ENCODE data around the gene CLIC3.
A peak's percentile ranks its signal among the peaks of the same experiment; 100 is the strongest.

Gene CLIC3

DNA sequence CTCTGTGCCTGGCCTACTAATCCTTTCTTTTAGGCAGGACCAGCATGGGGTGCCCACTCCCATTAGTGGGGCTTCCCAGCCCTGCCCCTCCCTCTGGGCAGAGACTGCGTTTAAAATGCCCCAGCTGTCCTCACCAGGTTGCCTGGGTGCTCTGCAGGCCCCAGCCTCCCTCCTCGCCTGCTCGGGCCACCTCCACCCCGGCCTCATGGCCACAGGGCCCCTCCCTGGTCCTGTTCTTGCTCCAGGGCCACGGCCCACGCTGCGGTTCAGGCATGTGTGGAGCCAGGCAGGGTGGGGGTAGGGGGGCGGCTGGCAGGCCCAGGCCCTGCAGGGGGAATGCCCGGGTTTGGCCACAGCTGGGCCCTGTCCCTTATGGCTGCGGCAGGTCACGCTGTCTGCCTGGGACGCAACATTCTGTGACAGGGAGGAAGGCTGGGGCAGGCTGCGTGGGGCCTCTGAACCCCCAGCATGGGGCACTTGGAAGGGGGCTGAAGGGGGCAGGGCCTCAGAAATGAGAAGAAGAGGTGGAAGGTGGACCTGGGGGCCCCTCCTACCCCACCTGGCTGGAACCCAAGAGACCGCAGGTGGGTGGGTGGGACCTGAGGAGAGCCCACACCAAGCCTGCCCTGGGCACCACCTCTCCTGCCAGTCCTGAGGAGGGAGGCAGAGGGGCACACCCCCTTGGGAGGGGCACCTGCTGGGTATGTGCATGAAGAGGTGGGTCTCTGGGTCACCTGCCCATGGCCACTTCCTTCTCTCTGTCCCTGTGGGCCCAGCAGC, 44.6 kb downstream of the CLIC3 start, which contains the start of gene LCN12:
Gene LCN12 (plus strand): TSS at position 733 of the 780 bp plus-strand sequence. CDS start 55 bp downstream, outside the sequence.
- peaks cover 29% of the 10 kb centered on the region for H3K4me1 Mint-ChIP-seq (ENCODE audit: low read depth)
- no peak within 1 kb of the TSS for H3K27ac Mint-ChIP-seq
- H3K36me3 Mint-ChIP-seq (ENCODE audit: low read depth), result no peaks in the 10 kb centered on the region
- H3K4me3 Mint-ChIP-seq, result no peak within 1 kb of the TSS
- intact Hi-C loops (cut with micrococcal nuclease), result no loop called here
- H3K27me3 Mint-ChIP-seq, result peaks cover 9% of the 10 kb centered on the region
- H3K9me3 Mint-ChIP-seq, result peaks cover 7% of the 10 kb centered on the region

DNA sequence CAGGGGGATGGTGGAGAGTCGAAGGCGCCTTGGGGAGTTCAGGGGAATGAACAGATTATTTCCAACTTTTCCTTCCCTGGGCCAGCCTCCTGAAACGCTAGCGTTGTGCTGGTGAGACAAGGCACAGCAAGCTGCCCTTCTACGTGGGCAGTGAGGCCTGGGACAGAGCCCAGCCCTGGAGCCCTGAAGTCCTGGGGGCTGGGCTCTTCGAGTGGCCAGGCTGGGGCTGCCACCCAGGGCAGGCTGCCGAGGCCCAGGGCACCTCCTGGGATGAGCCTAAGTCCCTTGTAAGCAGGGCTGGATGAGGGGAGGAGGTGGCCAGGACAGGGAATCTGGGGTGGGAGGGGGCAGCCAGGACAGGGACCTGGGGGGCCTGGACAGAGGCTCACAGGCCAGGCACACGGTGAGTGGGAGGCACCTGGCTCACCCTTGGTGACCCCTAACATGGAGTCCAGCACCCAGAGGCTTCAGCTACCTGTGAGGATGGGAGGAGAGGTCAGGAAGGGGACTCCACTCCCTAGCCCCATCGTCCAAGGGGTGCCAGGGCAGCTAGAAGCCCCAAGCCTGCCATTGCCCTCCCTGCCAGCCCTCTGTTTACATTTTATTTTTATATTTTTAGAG, 45.6 kb downstream of the CLIC3 start:
- Mint-ChIP-seq H3K9me3 (no peaks in the 10 kb centered on the region), H3K4me3 (peak overlapping the region; percentile 95), H3K36me3 (ENCODE audit: low read depth) (no peaks in the 10 kb centered on the region), H3K27me3 (peaks cover 9% of the 10 kb centered on the region), H3K4me1 (ENCODE audit: low read depth) (peaks cover 34% of the 10 kb centered on the region), H3K27ac (peak overlapping the region; percentile 92)
- intact Hi-C loops (cut with micrococcal nuclease), result no loop called here

DNA sequence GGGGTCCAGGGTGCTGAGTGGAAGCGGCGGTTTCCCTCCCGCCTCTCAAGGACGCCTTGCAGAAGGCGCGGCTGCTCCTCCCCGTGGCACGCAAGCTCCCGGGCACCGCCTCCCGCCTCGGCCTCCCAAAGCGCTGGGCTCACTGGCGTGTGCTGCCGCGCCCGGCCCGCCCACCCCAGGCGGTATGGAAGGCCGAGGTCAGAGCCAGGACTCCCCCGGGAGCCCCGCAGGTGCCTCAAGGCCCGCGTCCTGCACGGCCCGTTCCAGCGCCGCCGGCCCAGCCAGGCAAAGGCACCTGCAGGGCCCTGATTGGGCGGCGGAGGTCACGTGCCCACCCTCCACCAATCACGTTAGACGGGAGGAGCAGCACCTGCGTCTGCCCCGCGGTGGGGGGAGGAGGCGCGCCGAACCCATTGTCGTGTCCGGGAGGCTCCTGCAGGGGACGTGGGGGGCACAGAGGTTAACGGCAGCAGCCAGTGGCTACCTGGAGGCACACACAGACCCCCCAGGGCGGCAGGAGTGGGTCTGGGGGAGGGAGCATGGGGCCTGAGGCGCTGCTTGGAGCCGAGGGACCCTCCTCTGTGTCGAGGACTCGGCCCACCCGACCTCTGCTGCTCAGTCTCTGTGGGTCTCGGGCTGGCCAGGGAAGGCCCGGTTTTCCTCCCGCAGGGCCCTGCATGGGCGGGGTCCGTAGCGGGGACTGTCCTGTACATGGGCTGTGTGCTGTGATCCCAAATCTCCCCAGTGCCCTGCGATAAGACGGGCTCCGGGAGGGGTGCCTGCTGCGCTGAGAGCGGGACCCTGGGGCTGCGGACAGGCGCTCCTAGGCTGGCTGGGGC, 46.3 kb downstream of the CLIC3 start:
- Mint-ChIP-seq H3K9me3 (no peaks in the 10 kb centered on the region), H3K4me1 (ENCODE audit: low read depth) (peaks cover 40% of the 10 kb centered on the region), H3K4me3 (peak overlapping the region; percentile 95), H3K27me3 (peaks cover 4% of the 10 kb centered on the region), H3K27ac (peak overlapping the region; percentile 92), H3K36me3 (ENCODE audit: low read depth) (no peaks in the 10 kb centered on the region)
- intact Hi-C loops (cut with micrococcal nuclease), result loop anchor here (10.0 kb wide), 1 partner anchor 45 kb away; the partner anchor contains the start of genes CLIC3 and PAXX

DNA sequence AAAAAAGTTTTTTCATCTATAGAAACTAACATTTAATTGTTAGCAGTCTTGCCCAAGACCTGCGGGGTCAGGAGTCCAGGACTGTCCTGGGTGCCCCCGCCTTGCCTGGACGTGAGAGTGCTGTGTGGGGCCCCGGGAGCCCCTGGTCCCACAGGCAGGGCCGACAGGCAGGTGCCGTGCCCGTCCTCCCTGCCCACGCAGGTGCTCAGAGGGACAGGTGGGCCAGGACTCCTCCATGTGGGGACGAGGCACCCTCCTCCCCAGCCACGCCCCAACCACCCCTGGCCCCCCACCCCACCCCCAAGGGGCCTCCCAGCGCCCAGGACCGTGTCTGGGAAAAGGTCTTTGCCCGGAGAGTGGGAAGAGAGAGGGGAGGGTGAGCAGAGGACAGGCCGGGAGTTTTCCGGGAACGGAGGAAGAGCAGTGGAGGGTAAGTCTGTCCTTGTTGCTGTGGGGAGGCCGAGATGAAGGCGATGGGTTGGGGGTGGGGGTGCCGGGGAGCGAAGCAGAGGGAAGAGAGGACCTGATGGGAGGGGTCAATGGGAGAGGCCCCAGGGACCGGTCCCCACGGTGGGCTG, 47.0 kb downstream of the CLIC3 start:
- intact Hi-C loops (cut with micrococcal nuclease), result loop anchor here (10.0 kb wide), 1 partner anchor 45 kb away; the partner anchor contains the start of genes CLIC3 and PAXX
- Mint-ChIP-seq H3K36me3 (ENCODE audit: low read depth) (peaks cover under 1% of the 10 kb centered on the region), H3K27me3 (no peaks in the 10 kb centered on the region)

DNA sequence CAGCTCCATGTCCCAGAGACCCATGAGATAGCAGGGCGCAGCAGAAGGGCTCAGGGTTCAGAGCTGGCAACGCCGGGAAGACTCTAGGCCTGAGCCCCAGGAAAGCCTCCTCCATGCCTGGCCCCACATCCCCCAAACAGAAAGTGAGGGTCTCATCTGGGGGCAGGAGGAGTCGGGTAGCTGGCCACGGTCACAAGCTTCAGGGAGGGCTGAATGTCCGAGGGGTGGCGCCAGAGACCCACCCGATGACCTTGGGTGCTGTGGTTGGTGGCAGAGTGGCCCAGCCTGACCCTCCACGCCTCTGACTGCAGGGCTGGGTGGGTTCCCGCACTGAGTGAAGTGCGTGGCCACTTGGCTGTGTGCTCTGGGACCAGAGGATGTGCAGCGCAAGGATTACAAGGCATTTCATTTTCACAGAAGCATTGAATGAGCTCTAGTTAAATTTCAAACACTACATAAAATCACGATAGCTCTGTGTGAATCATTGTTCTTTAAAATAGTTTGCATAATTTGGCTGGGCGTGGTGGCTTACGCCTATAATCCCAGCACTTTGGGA, 48.3 kb downstream of the CLIC3 start:
- Mint-ChIP-seq H3K9me3 (no peaks in the 10 kb centered on the region), H3K4me3 (no peak overlapping the region), H3K36me3 (ENCODE audit: low read depth) (peaks cover 13% of the 10 kb centered on the region), H3K27ac (peak overlapping the region; percentile 38), H3K4me1 (ENCODE audit: low read depth) (peaks cover 48% of the 10 kb centered on the region), H3K27me3 (no peaks in the 10 kb centered on the region)
- intact Hi-C loops (cut with micrococcal nuclease), result loop anchor here (1.0 to 10.0 kb wide), 2 partner anchors 47 to 87 kb away; partner anchors contain the start of genes CLIC3 and PAXX

More for the DNA sequence above, 47.0 kb downstream of the CLIC3 start:
- Mint-ChIP-seq H3K9me3 (no peaks in the 10 kb centered on the region), H3K27ac (peak overlapping the region; percentile 92), H3K4me3 (peak overlapping the region; percentile 95), H3K4me1 (ENCODE audit: low read depth) (peaks cover 45% of the 10 kb centered on the region)

DNA sequence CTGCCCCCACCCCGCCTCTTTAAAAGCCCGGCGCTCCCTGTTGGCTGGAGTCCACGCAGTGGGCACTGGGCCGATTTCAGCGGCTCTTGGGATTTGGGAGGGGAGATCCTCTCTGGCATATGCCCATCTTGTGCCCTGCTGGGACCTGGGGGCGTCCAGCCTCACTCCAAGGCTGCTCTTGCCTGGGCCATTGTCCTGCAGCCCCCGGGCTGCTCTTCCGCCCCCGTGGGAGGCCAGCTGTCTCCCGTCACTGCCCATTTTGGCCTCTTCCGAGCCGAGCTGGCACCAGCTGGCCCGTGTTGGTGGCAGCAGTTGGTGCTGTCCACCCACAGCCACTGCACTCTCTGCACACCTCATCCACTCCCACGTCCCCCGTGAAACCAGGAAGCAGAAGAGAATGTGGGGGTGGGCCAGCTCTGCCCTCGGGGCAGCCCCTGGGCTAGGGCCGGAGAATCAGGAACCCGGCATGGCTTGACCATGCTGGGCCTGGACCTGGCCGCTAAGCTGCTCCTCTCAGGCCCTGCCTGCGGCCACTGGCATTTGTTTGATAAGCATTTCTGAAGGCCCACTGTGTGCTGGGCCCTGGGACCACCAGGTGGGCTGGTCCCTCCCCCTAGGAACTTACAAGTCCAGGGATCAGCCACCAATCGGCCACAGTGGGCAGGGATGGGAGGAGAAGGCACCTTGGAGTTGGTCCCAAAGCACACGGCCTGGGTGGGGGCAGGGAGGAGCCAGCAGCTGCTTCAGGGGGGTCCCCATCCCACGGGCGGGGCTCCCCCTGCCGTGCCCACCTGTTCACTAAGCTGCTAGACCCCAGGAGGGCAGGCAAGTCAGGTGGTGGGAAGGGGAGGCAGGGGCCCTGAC, 49.1 kb downstream of the CLIC3 start:
- Mint-ChIP-seq H3K4me3 (no peak overlapping the region), H3K36me3 (ENCODE audit: low read depth) (peaks cover 21% of the 10 kb centered on the region), H3K9me3 (no peaks in the 10 kb centered on the region), H3K27me3 (no peaks in the 10 kb centered on the region), H3K4me1 (ENCODE audit: low read depth) (peaks cover 53% of the 10 kb centered on the region), H3K27ac (peak overlapping the region; percentile 38)
- intact Hi-C loops (cut with micrococcal nuclease), result loop anchor here (10.0 kb wide), 1 partner anchor 48 kb away; the partner anchor contains the start of genes CLIC3 and PAXX

DNA sequence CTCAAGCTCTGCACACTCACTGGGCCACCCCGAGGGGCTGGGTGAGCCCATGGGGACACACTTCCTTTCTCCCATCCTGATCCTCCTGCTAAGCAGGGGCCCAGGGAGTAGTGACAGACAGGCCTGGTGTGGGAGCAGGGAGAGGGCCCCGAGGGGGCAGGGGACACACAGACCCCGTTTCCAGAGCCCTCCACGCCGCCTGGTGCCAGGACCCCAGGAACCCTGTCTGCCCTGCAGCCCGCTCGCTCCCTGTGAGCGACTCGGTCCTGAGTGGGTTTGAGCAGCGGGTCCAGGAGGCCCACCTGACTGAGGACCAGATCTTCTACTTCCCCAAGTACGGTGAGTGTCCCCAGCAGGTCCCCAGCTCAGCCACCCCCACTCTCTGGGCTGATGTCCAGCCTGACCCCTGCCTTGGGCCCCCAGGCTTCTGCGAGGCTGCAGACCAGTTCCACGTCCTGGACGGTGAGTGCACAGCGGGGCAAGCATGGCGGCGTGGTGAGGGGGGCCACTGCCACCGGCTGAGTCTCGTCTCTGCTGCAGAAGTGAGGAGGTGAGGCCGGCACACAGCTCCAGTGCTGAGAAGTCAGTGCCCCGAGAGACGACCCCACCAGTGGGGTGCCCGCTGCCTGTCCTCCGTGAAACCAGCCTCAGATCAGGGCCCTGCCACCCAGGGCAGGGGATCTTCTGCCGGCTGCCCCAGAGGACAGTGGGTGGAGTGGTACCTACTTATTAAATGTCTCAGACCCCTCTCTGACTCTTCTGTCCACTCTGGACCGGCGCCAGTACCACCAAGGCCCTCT, 49.9 kb downstream of the CLIC3 start:
- Mint-ChIP-seq H3K9me3 (no peaks in the 10 kb centered on the region), H3K4me1 (ENCODE audit: low read depth) (peaks cover 53% of the 10 kb centered on the region), H3K4me3 (no peak overlapping the region), H3K27me3 (no peaks in the 10 kb centered on the region), H3K27ac (no peak overlapping the region), H3K36me3 (ENCODE audit: low read depth) (peaks cover 29% of the 10 kb centered on the region)
- intact Hi-C loops (cut with micrococcal nuclease), result loop anchor here (10.0 kb wide), 1 partner anchor 48 kb away; the partner anchor contains the start of genes CLIC3 and PAXX

DNA sequence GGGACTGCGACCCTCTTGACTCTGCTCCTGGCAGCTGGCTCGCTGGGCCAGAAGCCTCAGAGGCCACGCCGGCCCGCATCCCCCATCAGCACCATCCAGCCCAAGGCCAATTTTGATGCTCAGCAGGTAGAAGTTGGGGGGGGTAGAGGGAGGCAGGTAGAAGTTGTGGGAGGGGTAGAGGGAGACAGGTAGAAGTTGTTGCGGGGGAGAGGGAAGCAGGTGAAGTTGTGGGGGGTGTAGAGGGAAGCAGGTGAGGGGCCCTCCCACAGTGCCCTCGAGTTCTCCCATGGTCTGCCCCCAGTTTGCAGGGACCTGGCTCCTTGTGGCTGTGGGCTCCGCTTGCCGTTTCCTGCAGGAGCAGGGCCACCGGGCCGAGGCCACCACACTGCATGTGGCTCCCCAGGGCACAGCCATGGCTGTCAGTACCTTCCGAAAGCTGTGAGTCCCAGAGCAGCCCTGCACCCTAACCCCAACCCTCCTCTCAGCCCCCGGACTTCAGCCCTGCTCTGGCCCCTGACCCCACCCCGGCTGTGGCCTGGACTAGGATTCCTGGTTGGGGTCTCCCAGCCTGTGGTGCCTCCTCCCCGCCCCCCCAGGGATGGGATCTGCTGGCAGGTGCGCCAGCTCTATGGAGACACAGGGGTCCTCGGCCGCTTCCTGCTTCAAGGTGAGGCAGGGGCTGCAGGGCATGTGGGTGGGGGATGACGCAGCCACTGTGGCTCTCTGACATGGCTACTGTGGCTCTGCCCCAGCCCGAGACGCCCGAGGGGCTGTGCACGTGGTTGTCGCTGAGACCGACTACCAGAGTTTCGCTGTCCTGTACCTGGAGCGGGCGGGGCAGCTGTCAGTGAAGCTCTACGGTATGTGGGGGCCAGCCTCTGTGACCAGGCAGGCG, 50.8 kb downstream of the CLIC3 start:
- peak overlapping the region; percentile 69 for H3K27ac Mint-ChIP-seq
- no peaks in the 10 kb centered on the region for H3K27me3 Mint-ChIP-seq
- H3K9me3 Mint-ChIP-seq, result no peaks in the 10 kb centered on the region
- intact Hi-C loops (cut with micrococcal nuclease), result loop anchor here (2.0 to 10.0 kb wide), 2 partner anchors 49 to 155 kb away; partner anchors contain the start of genes CLIC3, PAXX and TMEM141
- peaks cover 38% of the 10 kb centered on the region for H3K36me3 Mint-ChIP-seq (ENCODE audit: low read depth)
- peaks cover 50% of the 10 kb centered on the region for H3K4me1 Mint-ChIP-seq (ENCODE audit: low read depth)
- no peak overlapping the region for H3K4me3 Mint-ChIP-seq
